SK-MEL-5 (cell line): Measurements from ENCODE around the gene GTF2A2. TPM values are rescaled to one million over a fixed set of nuclear protein-coding genes. Genes with fewer than 3 reads are reported as not detected.
"Not testable (repeated sequence)": the region's sequence is repeated elsewhere in the genome, so short reads cannot be mapped to it uniquely, and the experiment has no call there.

ENCODE experiments used
- DNase-seq: peaks from one replicate; pipeline ENCODE4 v3.0.0-alpha.2; 2016; ENCODE audit warnings: low read depth, low spot score
- in situ Hi-C: cut with HindIII; loops from 2 replicates; pipeline ENCODE4 v1.10.0; 2016; ENCODE audit warnings: low sequenced_read_pairs, high pct_unique_total_duplicates, low pct_unique_long_range_greater_than_20kb
- polyA plus RNA-seq, 2 experiments: library from polyadenylated mRNA; depleted of rRNA; stranded (reverse); fragments of >200 nt; gene quantifications; 2 replicates each; pipeline ENCODE4 v1.2.3, GENCODE V29; 2015
- total RNA-seq: library from RNA; depleted of rRNA; stranded (reverse); fragments of >200 nt; shearing (Covaris generic); gene quantifications from 2 replicates; pipeline ENCODE4 v1.2.3, GENCODE V29; 2014; rRNA removed

GTF2A2 gene, protein sequence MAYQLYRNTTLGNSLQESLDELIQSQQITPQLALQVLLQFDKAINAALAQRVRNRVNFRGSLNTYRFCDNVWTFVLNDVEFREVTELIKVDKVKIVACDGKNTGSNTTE
- total RNA-seq, result 71.7 and 80.4 TPM in 2 replicates
- 30.2 and 38.5 TPM in 2 replicates for polyA plus RNA-seq (2015; cell fraction: cytosol; rRNA removed)
- polyA plus RNA-seq (2015; cell fraction: nucleus; rRNA removed), result 12.1 and 15.2 TPM in 2 replicates

DNA sequence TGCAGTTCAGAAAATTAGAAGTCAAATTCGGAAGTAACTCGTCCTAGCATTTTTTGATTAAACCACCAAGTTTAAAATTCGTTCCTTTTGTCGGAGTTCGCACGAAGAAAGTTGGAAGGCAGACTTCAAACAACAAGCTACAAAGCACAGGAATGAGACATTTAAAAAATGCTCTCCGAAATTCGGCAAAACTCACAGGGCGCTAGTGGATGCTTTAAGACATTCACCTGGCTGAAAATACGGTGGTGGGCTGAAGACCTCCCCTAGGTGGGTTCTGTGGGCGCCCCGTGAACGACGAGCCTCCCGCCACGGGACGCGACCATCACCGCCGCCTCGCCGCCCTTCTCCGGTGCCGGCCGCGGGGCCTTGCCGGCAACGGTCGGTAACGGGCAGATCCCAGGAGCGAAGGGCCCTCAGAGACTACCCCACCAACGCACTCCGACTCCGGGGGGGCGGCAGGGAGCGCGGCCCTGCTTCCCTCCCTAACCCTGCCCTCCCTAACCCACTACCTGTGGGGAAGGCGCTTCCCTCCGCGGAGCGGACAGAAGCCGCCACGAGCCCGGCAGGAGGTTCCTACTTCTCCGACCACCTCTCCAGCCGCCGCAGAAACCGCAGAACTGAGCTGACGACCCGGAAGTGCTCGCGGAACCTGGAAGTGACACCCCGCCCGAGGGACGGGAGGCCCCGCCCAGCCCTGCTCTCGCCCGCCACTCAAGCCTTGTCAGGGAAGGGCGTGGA lies at the start of gene GTF2A2:
TSS of gene GTF2A2 (minus strand) at position 619 of the 738 bp plus-strand sequence. CDS start 5,238 bp downstream, outside the sequence.
- peak; percentile 94 for DNase-seq
- in situ Hi-C loops, result no loop called here

GRCh38 chr15:59703979-59704796 lies 46.9 kb upstream of the GTF2A2 start:
- DNase-seq, result no peak

DNA sequence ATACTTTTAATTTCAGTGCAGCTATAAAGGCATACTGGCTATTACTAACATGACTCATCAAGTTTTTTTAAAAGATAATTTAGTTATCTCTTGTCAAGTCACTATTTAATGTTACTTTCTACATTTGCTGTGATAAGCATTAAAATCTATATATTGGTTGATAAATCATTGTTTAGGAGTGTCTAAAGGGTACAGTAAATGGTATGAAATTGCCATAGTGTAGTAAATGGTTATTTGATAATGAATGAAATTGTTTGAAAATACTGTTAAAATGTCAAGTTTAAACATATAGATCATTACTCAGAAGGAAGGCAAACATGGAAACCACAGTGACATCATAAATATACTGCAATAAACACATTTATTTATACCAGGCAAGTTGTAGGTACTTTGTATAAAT lies 45.0 kb upstream of the GTF2A2 start:
- in situ Hi-C loops, result no loop called here
- no peak for DNase-seq

More at GRCh38 chr15:59703979-59704796, 46.9 kb upstream of the GTF2A2 start:
- in situ Hi-C loops, result no loop called here

- in situ Hi-C loops, result no loop called here
- peak; percentile 34 for DNase-seq
Measured at GRCh38 chr15:59701880-59702279, 44.6 kb upstream of the GTF2A2 start.

- DNase-seq, result no peak
- in situ Hi-C loops, result no loop called here
Measured at GRCh38 chr15:59699810-59700431, 42.6 kb upstream of the GTF2A2 start.

- in situ Hi-C loops, DNase-seq: not testable (repeated sequence)
Measured at GRCh38 chr15:59698065-59698464, 40.8 kb upstream of the GTF2A2 start.

- in situ Hi-C loops, result no loop called here
- peak; percentile 32 for DNase-seq
Measured at GRCh38 chr15:59696332-59696731, 39.0 kb upstream of the GTF2A2 start.

- DNase-seq, result no peak
- in situ Hi-C loops, result no loop called here
Measured at GRCh38 chr15:59694779-59695178, 37.5 kb upstream of the GTF2A2 start.

DNA sequence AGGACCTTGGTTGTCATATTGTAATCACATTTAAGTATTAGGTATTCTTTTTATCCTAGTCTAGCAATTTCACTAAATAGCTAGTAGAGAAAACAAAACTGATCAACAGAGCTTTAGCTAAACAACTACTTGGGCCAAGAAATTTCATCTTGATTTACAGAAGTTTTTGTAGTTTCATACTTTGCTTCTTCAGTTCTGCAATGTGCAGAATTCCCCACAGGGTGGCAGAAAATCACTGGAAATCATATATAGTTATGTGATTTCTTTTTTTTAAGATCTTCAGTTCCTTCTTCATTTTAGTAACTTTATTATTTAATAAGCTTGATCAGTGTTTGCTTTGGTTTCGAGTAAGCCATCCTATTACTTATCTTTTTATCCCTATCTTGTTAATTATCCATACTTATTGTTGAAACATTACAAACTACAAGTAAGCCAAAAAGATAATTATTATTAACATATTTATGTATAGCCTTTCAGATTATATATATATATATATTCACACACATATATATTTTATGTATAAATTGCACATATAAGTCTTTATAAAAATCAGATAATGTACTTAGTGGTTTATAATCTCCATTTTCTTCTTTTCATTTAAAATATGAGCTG lies 34.0 kb upstream of the GTF2A2 start:
- peak; percentile 66 for DNase-seq
- in situ Hi-C loops, result no loop called here

- in situ Hi-C loops, result no loop called here
- DNase-seq, result peak; percentile 78
Measured at GRCh38 chr15:59689626-59690236, 32.4 kb upstream of the GTF2A2 start.

DNA sequence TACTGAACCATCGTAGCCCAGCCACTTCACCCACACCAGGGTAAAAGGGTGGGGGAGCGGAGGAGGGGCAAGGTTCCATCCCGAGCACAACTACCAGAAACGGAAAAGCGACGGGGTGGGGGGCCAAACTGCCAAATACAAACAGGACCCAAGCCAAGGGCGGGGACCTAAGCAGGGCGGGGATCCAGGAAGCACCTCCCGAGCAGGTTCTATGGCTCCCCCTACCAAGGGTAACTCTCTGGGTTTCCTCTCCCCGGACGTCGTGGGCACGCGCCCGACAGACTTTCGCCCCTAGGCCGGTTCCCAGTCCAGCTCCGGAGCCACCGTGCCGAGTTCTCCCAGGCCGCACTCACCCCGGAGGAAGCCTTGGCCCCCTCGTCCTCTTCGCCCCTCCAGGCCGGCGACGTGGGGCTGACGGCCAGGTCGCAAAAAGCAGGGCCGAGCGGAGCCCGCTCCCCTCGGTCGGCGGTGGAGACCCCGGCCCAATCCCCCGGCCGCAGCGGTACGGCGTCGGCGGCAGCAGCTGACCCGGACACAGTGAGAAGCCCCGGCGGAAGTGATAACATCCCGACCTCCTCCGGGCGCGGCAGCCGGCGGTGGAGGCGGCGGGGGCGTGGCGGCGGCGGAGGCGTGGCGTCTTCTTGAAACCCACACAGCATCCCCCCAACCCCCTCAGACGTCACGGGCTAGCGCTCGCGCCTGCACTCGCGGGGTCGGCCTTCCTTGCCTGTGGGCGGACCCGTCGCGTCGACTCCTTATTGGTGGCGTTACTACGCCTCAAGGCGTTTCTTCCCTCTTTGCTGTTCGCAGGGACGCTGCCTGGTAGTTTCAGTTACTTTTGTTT lies 31.7 kb upstream of the GTF2A2 start, which contains the start of gene BNIP2:
TSS of gene BNIP2 (minus strand) at position 539 of the 844 bp plus-strand sequence. CDS start 6,863 bp downstream, outside the sequence.
- in situ Hi-C loops, result no loop called here
- DNase-seq, result peak; percentile 98

DNA sequence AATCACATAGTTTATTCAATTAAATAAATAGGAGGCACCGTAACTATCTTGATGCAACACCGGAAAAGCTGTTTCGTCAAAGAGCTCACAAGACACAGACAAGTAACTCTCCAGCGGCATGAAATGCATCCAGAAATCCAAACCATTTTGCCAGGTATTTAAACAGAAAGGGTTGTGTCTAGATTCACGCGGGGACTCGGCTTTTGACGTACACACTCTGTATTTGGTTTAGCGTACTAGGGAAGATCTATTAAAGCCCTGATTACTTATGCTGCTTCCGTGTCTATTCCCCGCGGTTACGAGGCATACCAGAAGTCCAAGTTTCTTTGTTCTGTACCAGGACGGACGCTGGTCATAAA lies 31.1 kb upstream of the GTF2A2 start:
- in situ Hi-C loops, result no loop called here
- DNase-seq, result peak; percentile 81

- DNase-seq, result peak; percentile 47
- in situ Hi-C loops, result no loop called here
Measured at GRCh38 chr15:59687836-59688235, 30.5 kb upstream of the GTF2A2 start.

GRCh38 chr15:59686389-59686788 lies 29.1 kb upstream of the GTF2A2 start:
- in situ Hi-C loops, result no loop called here

GRCh38 chr15:59685737-59686297 lies 28.5 kb upstream of the GTF2A2 start:
- DNase-seq, result peak; percentile 17
- in situ Hi-C loops, result no loop called here

More at GRCh38 chr15:59686389-59686788, 29.1 kb upstream of the GTF2A2 start:
- no peak for DNase-seq

GRCh38 chr15:59680870-59681269 lies 23.6 kb upstream of the GTF2A2 start:
- in situ Hi-C loops, result no loop called here
- DNase-seq, result peak; percentile 66
